ENCODE data around the gene MTHFD1. TPM values are rescaled to one million over a fixed set of nuclear protein-coding genes. Genes with fewer than 3 reads are reported as not detected.

The MTHFD1 gene
- total and polyA plus RNA-seq, 9 of the 15 experiments (the other 6 are each of a cell fraction or from before 2014, with no cell fraction given), result 66.7 to 158 (median 90.9) TPM

- TF ChIP-seq PRDM10 (IDR thresholded peaks at IDR 0.05; ENCODE audit: partially characterized antibody) (peak; percentile 97), ZNF518B (CRISPR knock-in tag; IDR thresholded peaks at IDR 0.05) (no peak), ZBTB1 (CRISPR knock-in tag; IDR thresholded peaks at IDR 0.05; ENCODE audit: borderline replicate concordance, low read depth) (peak; percentile 51; the same call in 1 of the 2 replicates), MTA1 (IDR thresholded peaks at IDR 0.05; ENCODE audit: borderline replicate concordance) (peak; percentile 42; the same call in 1 of the 2 replicates), SIN3A (IDR thresholded peaks at IDR 0.05; ENCODE audit: borderline replicate concordance in 2 of 2, control insufficient read depth in 1 of 2, low read depth in 2 of 2, low read length in 2 of 2) (0 out of 4 replicates have a peak, but pooled peaks of 1 of the 2 experiments have one; percentile 37), ZBTB11 (CRISPR knock-in tag; IDR thresholded peaks at IDR 0.05) (peak; percentile 80 to 91 (median 81); a peak in 5 of 6 replicates), HINFP (tag; conservative IDR thresholded peaks at IDR 0.05; ENCODE audit: low read depth) (0 out of 2 replicates have a peak, but pooled peaks have one; percentile 30), ZNF354B (CRISPR knock-in tag; IDR thresholded peaks at IDR 0.05) (no peak)
Observed at GRCh38 chr14:64504310-64504896, 116.2 kb downstream of the MTHFD1 start, which contains the start of gene ZBTB1 (continued).
